GM18526 (cell line): ENCODE measurements around the gene LARP4B.

Source experiments
- POLR2A ChIP-seq: IDR thresholded peaks from 3 replicates; pipeline ENCODE4 v1.6.1; 2011; ENCODE audit not compliant: insufficient read length; ENCODE audit errors: extremely low read depth

The LARP4B gene

GRCh38 chr10:804787-805619 is 126.5 kb downstream of the LARP4B start:
- TF ChIP-seq POLR2A = no peak

- no peak for TF ChIP-seq POLR2A
Measured at GRCh38 chr10:804191-804781, 127.2 kb downstream of the LARP4B start.

DNA sequence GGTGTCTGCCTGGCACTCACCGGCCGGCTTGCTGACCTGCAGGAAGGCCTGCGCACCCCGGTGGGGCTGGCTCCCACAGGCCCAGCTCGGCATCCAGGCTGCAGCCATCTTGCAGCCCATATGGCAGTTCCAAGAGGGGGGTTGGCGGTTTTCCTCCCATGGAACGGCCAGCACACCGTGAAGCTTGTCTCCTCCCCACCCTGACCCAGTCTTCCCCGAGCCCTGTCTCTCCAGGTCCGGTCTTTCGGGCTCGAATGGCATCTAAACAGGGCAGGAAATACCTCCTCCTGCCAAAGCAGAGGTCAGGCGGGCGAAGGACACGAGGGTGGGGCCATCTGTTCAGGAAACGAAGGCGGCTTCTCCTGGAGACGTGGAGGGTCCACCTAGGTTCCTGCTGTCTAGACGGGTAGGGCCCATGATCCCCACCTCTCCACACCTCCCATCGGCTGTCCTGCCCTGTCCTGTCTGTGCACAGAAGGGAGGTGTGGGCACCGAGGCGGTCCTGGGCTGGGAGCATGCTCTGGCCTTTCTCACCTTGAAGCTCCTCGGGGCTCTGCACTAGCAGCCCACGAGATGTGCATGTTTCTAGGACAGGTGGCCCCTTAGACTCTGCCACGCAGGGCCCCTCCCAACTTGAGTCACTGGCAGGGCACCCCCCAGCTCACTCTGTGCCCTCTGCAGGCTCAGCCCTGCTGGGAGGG is 128.3 kb downstream of the LARP4B start:
- no peak for TF ChIP-seq POLR2A

DNA sequence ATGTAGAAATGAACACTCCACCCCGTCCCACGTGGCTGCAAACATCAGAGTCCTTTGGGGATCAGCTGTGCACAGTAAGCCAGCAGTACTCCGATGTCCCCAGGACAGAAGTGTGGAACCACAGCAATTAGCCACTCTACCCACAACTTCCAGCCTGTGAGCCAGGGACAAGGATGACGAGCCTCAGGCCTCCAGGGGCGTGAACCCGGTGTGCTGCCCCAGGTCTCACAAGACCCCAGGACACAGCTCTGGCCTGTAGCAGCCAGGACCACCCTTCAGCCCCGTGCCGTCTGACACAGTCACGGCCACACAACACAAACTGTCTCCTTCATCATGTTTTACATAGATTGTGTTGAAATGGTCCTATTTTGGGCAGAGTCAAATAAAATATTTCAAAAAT is 129.0 kb downstream of the LARP4B start:
- TF ChIP-seq POLR2A = no peak

DNA sequence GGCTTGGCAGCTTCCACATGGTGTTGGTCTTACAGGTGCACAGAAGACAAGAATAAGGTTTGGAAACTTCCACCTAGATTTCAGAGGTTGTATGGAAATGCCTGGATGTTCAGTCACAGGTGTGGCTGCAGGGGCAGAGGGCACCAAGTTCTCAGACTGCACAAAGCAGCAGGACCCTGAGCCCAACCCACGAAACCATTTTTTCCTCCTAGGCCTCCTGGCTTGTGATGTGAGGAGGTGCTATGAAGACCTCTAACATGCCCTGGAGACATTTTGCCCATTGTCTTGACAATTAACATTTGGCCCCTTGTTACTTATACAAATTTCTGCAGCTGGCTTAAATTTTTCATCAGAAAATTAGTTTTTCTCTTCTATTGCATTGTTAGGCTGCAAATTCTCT is 134.3 kb downstream of the LARP4B start:
- TF ChIP-seq POLR2A = no peak

- no peak for TF ChIP-seq POLR2A
Measured at GRCh38 chr10:796233-796632, 135.3 kb downstream of the LARP4B start.

DNA sequence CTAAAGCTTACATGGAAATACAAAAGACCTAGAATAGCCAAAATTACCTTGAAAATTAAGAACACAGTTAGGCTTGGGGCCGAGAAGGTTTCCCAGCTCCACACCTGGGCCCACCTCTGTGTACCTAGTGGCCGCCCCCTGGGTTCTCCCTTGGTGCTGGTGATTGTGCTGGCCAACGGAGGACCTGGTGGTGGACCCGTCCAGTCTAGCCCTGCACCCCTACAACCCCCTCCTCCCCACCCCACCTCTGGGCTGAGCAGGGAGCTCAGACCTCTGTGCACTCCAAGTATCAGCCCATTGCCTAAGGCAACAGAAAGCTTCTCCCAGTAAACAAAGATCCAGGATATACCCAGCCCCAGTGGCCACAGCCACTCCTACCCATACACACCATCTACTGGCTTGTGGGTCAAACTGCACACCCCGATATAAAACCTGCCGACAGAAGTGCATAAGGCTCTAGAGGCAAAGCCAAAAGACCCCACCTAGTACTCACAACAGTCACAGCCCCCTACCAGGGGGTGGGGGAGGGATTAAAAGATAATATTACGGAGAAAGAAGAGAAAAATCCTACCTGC is 137.0 kb downstream of the LARP4B start:
- no peak for TF ChIP-seq POLR2A

GRCh38 chr10:792792-793100 is 138.8 kb downstream of the LARP4B start:
- TF ChIP-seq POLR2A = no peak

DNA sequence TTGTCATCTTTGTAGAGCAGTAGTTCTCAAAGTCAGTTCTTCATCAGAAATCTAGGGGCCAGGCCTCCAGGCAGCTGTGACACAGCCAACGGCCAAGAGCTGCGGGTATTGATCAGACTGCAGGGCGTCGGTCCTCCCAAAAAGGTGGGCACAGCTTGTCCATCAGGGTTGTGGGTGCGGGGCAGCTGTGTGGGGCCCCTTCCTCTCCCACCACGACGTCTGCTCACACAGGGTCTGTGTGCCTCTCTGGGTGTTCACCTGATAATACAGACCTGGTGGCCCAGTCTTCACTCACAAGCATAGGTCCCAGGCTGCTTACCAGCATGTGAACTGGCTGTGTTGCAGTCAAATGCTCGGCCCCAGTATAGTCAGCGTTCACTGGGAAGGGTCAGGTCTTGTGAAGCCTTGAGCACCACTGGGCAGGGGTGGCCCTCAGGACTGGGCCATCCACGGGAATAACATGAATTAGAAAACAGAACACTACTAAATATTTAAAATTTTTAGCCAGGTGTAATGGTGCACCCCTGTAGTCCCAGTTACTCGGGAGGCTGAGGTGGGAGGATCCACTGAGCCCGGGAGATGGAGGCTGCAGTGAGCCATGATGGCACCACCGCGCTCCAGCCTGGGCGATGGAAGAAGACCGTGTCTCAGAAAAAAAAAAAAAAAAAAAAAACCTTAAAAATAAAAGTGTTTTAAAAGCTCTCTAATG is 139.3 kb downstream of the LARP4B start:
- no peak for TF ChIP-seq POLR2A

- TF ChIP-seq POLR2A = no peak
Measured at GRCh38 chr10:791639-792038, 139.9 kb downstream of the LARP4B start.

DNA sequence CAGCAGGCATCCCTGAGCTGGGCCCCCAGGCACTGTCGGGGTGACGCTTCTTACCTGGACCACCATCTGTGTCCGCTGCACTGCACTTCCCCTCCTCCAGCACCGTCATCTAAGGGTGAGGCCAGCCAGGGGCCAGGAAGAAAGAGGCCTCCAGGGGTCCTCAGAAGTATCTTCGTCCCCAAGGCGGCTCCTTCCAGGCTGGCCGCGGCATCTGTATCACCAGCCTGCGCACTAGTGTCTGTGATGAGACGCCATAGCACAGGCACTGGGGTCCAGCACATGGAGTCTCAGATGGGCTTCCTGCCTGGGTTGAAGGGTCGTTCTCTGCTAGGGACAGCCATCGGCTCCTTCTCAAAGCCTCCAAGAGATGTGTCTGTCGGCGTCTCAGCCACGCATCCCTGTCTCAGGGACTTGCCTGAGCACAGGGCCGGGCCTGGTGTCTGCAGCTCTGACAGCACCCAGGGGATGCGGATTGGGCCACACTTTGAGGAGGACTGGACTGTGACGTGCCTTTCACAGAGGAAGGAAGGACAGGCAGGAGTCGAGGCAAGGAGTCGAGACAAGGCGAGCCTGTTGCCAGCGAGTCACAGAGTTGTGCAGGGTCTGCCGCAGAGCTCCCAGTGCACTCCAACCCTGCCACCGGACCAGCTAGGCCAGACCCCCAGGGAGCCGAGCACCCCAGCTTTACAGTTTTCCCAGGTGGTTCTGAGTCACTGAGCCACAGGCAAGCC is 140.5 kb downstream of the LARP4B start:
- TF ChIP-seq POLR2A = no peak

DNA sequence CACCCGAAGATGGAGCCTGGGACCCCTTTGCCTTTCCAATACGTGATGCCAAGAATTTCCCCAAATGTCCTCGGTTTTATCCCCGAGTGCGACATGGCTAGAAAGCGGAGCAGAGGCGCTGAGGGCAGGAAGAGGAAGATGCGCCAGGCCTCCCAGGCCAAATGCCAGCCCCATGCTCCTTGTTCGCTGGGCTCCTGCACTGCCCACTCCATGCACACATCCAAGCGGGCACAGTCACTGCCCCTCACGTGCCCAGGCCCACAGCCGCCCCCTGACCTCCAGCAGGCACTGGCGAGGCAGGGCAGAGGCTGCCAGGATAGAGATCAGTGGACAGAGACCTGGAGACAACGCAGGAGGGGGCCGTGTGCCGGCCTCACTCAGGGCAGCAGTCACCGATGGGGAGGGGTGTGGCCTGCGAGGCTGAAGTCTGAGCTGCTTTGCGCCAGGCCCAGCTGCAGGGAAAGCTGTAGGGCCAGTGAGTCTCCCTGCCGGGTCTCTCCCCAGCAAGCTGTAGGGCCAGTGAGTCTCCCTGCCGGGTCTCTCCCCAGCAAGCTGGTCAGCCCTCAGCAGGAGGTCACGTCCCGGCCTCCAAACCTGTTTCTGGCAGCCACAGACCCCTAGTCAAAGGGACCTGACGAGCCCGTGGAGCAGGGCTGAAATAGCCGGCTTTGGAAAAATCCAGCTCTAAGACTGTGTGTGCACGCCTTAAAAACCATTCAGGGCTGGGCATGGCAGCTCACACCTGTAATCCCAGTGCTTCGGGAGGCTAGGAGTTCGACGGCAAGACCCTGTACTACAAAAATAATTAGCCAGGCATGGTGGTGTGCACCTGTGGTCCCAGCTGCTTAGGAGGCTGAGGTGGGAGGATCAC is 141.4 kb downstream of the LARP4B start:
- TF ChIP-seq POLR2A = no peak

DNA sequence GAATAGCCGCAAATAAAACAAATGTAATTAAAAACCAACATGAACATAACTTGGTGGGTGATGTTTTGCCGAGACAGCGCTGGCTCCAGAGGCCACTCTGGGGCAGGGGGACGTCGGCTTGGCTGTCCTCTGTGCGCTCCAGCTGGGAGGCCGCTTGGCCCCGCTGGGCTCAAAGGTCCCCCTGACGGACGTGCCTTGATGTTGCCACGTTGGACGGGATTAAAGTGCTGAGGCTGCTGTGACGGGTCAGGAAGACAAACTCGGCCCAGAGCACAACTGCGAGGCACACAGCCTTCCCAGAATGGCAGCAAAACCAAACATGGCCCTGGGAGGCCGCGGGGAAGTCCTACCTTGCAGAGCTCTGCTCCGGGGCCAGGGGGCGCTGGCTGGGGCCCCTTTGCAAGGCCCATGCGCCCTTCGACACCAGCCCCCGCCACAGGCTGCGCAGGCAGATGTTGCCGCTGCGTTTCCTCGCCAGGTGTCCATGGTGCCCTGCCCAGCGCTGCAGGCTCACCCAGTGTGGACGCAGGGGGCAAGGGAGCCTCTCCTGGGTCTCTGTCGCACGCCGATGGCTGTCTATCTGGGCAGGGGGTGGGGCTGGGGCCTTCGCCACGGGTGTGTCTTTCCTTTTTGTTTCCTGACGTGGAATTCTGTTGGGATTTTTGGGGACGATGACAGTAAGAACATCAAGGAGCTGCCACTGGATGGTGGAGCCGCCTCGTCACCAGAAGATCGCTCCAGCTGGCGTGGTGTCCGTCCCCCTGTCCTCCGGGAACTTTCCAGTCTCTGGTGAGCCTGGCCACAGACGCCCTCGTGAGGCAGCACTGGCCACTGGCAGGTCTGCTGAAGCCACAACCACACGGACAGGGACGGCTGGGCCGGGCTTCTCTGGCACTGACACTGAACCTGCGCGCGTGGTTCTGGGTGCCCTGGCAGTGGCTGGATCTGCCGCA is 142.4 kb downstream of the LARP4B start:
- TF ChIP-seq POLR2A = no peak
